Epithelial cell of umbilical artery (primary cell): ENCODE measurements around the gene VEGFC. TPM values are rescaled to one million over a fixed set of nuclear protein-coding genes. Genes with fewer than 3 reads are reported as not detected.

Experiments used
- total RNA-seq: library from RNA; depleted of rRNA; stranded (reverse); fragments of >200 nt; gene quantifications from 2 replicates; pipeline ENCODE4 v1.2.3, GENCODE V29; 2014

VEGFC gene, protein sequence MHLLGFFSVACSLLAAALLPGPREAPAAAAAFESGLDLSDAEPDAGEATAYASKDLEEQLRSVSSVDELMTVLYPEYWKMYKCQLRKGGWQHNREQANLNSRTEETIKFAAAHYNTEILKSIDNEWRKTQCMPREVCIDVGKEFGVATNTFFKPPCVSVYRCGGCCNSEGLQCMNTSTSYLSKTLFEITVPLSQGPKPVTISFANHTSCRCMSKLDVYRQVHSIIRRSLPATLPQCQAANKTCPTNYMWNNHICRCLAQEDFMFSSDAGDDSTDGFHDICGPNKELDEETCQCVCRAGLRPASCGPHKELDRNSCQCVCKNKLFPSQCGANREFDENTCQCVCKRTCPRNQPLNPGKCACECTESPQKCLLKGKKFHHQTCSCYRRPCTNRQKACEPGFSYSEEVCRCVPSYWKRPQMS
- 18.4 and 26.0 TPM in 2 replicates for total RNA-seq

GRCh38 chr4:176792326-176793059, at the start of gene VEGFC:
TSS of gene VEGFC (minus strand) at chr4:176792922. CDS start at chr4:176792311, 611 bp downstream.

